GF-D8 (cell line): ENCODE measurements around the gene MAP1LC3B.

ENCODE experiments used
- DNase-seq: peaks from one replicate; lab custom pipeline; 2025; lab: John Stamatoyannopoulos, UW

MAP1LC3B gene

GRCh38 chr16:87391950-87392820, at the start of gene MAP1LC3B:
Gene MAP1LC3B, plus strand, starts transcription at chr16:87392336. Its CDS starts 92 bp downstream, at chr16:87392428.
- peak; percentile 80 for DNase-seq

DNA sequence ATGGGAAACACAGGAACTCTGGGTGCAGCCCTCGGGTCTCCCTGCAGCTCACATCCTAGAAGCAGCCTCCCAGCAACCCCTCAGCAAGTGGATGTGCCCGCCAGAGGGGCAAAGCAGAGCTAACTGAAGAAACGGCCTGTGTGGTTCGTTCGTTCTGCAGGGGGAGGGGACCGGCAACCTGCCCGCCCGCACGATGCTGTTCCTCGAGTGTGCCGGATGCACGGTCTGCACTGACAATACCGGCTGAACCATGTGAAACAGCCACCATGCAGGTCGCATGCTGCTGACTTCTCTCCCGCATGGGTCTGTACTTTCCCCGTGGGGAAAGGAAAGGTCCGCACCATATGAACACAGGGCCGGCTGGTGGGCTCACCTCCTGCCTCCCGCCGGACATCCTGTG, 49.6 kb upstream of the MAP1LC3B start:
- no peak for DNase-seq

GRCh38 chr16:87342978-87343752, 49.0 kb upstream of the MAP1LC3B start:
- DNase-seq, result no peak

- DNase-seq, result no peak
Observed at GRCh38 chr16:87343753-87344050, 48.4 kb upstream of the MAP1LC3B start.

DNA sequence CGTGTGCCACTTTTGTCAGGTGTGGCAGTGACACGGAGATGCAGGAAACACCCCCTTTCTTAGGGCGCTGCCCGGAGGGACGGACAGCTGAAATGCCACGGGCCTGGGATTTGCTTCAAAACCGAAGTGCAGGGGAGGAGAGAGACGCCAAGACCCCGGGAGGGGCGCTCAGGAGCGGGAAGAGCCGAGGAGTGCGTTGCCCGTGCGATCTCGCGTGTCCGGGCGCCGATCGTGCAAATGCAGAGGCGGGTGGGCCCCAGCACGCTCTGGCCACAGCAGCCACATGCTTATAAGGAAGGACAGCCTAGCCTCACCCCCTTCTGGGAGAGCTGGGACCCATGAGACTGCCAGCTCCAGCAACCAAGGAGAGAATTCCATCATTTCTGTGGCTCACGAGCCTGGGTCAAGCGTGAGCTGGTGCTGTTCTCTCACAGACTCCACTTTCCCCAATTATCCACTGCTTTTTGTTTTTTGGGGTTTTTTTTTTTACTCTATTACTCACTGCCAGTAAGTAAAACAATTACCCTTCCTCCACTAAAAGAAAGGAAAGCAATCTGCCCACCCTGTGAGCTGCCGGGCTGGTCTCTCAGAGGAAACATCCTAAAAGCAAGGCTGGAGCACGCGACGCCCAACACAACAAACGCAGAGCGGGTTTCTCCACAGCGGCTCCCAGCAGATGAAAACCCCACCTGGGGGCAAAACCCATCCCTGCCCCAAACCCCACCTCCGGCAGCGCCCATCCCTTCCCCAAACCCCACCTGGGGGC, 47.8 kb upstream of the MAP1LC3B start:
- DNase-seq, result no peak

DNA sequence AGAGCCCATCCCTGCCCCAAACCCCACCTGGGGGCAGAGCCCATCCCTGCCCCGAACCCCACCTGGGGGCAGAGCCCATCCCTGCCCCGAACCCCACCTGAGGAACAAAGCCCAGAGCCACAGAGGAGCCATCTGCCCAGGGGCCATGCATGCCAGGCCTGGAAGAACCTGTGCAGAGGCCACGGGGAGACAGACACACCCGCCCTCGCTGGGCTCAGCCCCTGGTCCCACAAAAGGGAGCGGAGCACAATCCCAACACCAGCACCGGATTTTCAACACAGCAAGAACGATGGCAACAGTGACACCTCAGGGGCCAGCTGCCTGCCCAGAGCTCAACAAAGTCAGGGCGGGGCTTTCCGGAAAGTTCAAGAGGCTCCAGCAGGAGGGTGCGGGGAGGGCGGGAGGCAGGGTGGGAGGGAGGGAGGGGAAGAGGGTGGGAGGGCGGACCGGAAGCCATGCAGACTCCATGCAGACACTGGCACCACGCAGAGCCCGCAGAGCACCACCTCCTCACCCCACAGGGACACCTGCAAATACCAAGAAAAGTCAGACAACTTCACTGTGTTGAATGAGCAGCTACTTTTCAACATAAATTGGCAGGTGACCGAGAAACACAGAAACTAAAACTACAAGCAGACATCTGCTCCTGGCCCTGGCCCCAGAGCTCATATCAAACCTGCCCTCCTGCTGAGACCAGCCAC, 47.1 kb upstream of the MAP1LC3B start:
- DNase-seq, result no peak

- no peak for DNase-seq
Observed at GRCh38 chr16:87345726-87346424, 46.3 kb upstream of the MAP1LC3B start.

GRCh38 chr16:87346517-87347060, 45.5 kb upstream of the MAP1LC3B start:
- DNase-seq, result no peak

GRCh38 chr16:87347932-87348615, 44.1 kb upstream of the MAP1LC3B start:
- no peak for DNase-seq

DNA sequence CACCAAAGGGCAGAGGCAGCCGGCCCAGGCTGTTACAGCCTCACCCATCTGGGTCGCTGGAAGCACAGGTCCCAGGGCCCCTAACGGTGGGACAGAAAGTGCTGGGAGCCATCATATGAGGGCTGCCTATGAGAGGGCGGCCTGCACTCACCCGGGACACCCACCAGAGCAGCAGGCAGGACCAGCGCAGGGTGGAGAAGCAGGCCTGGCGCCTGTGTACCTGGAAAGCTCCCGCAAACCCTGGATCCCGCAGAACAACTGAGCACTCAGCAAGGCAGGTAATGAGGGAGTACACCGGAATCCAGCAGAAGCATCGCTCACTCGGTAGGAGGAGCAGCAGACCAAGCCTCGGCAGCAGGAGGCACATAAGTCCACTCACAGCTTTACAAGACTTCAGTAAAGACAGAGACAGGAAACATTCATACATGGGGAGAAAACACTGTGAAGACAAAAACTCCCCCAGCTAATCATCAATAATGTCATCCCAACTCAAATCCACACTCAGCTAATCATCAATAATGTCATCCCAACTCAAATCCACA, 43.4 kb upstream of the MAP1LC3B start:
- DNase-seq, result no peak

DNA sequence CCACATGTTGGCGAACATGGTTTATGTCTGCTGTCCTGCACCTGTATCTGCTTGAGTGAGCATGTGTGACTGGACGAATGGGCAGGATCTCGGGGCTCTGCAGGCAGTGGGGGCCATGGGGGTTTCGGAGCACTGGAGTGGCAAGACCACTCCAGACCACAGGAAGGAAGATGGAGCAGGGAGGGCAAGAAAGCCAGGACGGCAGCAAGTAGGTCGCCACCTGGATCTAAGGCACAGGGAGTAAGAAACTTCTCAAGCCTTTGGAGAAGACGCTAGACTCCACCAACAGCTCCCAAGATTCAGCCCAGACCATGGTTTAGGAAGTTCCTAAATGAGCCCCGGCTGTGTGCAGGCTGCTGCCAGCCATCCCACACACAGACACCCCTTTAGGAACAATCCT, 42.1 kb upstream of the MAP1LC3B start:
- no peak for DNase-seq

- DNase-seq, result no peak
Observed at GRCh38 chr16:87350681-87351319, 41.3 kb upstream of the MAP1LC3B start.

GRCh38 chr16:87351320-87351698, 40.8 kb upstream of the MAP1LC3B start:
- DNase-seq, result no peak

DNA sequence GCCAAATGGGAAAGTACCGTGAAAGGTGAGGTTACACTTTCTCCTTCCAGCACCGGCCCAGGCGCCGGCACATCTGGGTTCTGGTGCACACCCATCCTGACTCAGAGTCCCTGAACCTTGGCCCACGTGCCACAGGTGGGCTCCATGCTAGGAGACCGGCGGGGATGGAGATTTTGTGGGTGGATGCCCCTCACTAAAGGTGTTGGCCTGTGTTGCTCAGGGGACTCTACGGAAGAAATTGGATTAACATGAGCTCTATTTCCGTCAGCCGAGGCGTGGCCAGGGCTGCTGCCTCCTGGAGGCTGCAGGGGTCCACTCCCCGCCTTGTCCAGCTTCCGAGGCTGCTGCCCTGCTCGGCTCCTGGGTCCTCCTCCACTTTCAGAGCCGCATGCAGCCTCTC, 39.3 kb upstream of the MAP1LC3B start:
- no peak for DNase-seq

DNA sequence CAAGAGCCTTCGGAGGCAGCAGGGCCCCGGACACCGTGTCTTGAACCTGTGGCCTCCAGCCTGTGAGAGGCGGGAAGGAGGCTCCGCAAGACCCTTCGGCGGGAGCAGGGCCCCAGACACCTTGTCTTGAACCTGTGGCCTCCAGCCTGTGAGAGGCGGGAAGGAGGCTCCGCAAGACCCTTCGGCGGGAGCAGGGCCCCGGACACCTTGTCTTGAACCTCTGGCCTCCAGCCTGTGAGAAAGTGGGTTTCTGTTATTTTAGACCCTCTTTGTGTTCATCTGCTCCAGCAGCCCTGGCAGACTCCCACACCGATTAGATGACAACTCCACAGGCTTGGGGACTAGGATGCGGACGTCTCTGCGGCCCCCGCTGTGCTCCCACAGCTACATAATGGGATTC, 38.5 kb upstream of the MAP1LC3B start:
- no peak for DNase-seq

GRCh38 chr16:87356491-87356853, 35.7 kb upstream of the MAP1LC3B start:
- DNase-seq, result no peak

DNA sequence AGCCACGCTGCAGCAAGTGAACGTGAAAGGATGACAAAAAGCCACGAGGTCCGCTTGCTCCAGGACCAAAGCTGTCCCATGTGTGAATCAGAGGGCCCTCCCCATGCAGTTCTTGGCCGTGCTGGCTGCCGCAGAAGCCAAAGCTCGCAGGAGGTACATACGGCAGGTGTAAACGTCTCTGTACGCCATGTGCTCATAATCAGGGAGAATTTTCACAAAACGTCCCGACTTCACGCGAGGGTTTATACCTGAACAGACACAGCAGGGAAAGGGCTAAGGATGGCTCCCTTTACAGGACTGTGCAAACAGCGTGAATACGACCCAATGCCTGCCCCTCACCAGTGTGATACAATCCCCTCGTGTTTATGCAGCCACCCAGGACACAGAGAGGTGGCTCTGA, 33.9 kb upstream of the MAP1LC3B start:
- no peak for DNase-seq

- DNase-seq, result no peak
Observed at GRCh38 chr16:87358696-87359095, 33.4 kb upstream of the MAP1LC3B start.

- DNase-seq, result no peak
Observed at GRCh38 chr16:87359121-87359520, 33.0 kb upstream of the MAP1LC3B start.
